ENCODE results near the gene CDCP1.

GRCh38 chr3:45097296-45097883 lies 48.8 kb downstream of the CDCP1 start:
- TF ChIP-seq CTCF (IDR thresholded peaks at IDR 0.05) (no peak), POLR2A (IDR thresholded peaks at IDR 0.05) (no peak)
